GM12878 (cell line): ENCODE measurements around the gene SERPINE2. TPM values are rescaled to one million over a fixed set of nuclear protein-coding genes. Genes with fewer than 3 reads are reported as not detected.

Experiments used
- ATAC-seq: fragments of 200-7000 bp; cut with Tn5 transposase; 3 replicates; pipeline ENCODE4 v1.9.1; 2020; ENCODE audit warnings: mild to moderate bottlenecking, moderate library complexity
- BruUV-seq: library from RNA; stranded (reverse); fragments of 400-500 nt; replicated peaks from 2 replicates; lab custom pipeline; 2021; lab: Mats Ljungman, UMichigan
- CTCF ChIA-PET: fragments of 300-600 bp; sonication (Branson Sonifier 250); formaldehyde crosslinking; extraction: SDS; loops from one replicate; lab custom pipeline; 2021; ENCODE audit warnings: inconsistent platforms; lab: Yijun Ruan, JAX
- POLR2A ChIA-PET: fragments of 350-600 bp; formaldehyde crosslinking; extraction: SDS; loops from one replicate; lab custom pipeline; 2021; ENCODE audit warnings: inconsistent platforms; lab: Charles Lee
- RAD21 ChIA-PET: fragments of 300-600 bp; sonication (Branson Sonifier 250); formaldehyde crosslinking; loops from one replicate; lab custom pipeline; 2023; ENCODE audit warnings: antibody characterized with exemption; ENCODE audit not compliant: unreplicated experiment; lab: Charles Lee
- SMC1A ChIA-PET: fragments of 300-600 bp; sonication (Branson Sonifier 250); formaldehyde crosslinking; loops from one replicate; lab custom pipeline; 2023; ENCODE audit not compliant: unreplicated experiment, uncharacterized antibody; lab: Charles Lee
- DNase-seq: peaks from one replicate; pipeline ENCODE4 v3.0.0-alpha.2; 2011; ENCODE audit warnings: low read depth, low spot score
- FAIRE-seq: peaks from 3 replicates; lab custom pipeline; 2011; peaks lifted over from hg19 to GRCh38; lab: Jason Lieb, UNC
- H2AFZ ChIP-seq: 2 replicates; pipeline ENCODE4 v1.6.0; 2011; ENCODE audit warnings: low read depth, low read length, control low read depth; ENCODE audit not compliant: control insufficient read depth
- H3K27ac ChIP-seq: 2 replicates; pipeline ENCODE4 v1.5.1; 2011; ENCODE audit warnings: control low read depth; ENCODE audit not compliant: control insufficient read depth, insufficient read depth
- H3K27me3 ChIP-seq, 2 experiments: replicated peaks in 1 of 2; 2 replicates each; pipeline versions ENCODE4 v1.6.0 to v1.6.1; 2011; ENCODE audit warnings: low read length in 1 of 2; ENCODE audit not compliant: control insufficient read depth in 2 of 2, insufficient read depth in 2 of 2
- H3K36me3 ChIP-seq, 2 experiments: 2 replicates each; pipeline ENCODE4 v1.5.1; 2011; ENCODE audit warnings: low read length in 1 of 2; ENCODE audit not compliant: control insufficient read depth in 2 of 2, insufficient read depth in 2 of 2
- H3K4me1 ChIP-seq: 2 replicates; pipeline ENCODE4 v1.6.1; 2011; ENCODE audit warnings: mild to moderate bottlenecking, low read length, moderate library complexity, mixed read lengths; ENCODE audit not compliant: control insufficient read depth, insufficient read depth
- H3K4me2 ChIP-seq: 2 replicates; pipeline ENCODE4 v1.6.0; 2011; ENCODE audit warnings: control low read depth; ENCODE audit not compliant: control insufficient read depth, insufficient read depth
- H3K4me3 ChIP-seq: fragments of 200-600 bp; sonication (generic); 2 replicates; pipeline ENCODE4 v1.5.1; 2016
- H3K79me2 ChIP-seq: 2 replicates; pipeline ENCODE4 v1.6.0; 2011; ENCODE audit warnings: low read length; ENCODE audit not compliant: control insufficient read depth, insufficient read depth
- H3K9ac ChIP-seq: 2 replicates; pipeline ENCODE4 v1.8.0; 2011; ENCODE audit warnings: low read length, control low read depth, mixed read lengths; ENCODE audit not compliant: control insufficient read depth, insufficient read depth
- H3K9me3 ChIP-seq: replicated peaks from 3 replicates; pipeline ENCODE4 v1.5.1; 2011; ENCODE audit warnings: mild to moderate bottlenecking, low read length; ENCODE audit not compliant: control insufficient read depth, insufficient read depth
- H4K20me1 ChIP-seq: 2 replicates; pipeline ENCODE4 v1.6.0; 2011; ENCODE audit not compliant: control insufficient read depth, insufficient read depth
- BMI1 ChIP-seq: fragments of 450-650 bp; IDR thresholded peaks from 2 replicates; pipeline ENCODE4 v1.6.1; 2016; ENCODE audit warnings: mild to moderate bottlenecking, moderate library complexity, borderline replicate concordance
- CREB1 ChIP-seq: IDR thresholded peaks from 2 replicates; pipeline ENCODE4 v1.6.1; 2012; ENCODE audit warnings: low read depth, mild to moderate bottlenecking, inconsistent platforms
- EP300 ChIP-seq, 2 experiments: fragments of 150-350 bp in 1 of 2; IDR thresholded peaks; 2 replicates each; pipeline ENCODE4 v1.6.1; 2011 to 2012; ENCODE audit warnings: low read depth in 2 of 2, low read length in 2 of 2, borderline replicate concordance in 1 of 2, improper control_type of control experiment in 1 of 2, inconsistent platforms in 1 of 2; ENCODE audit not compliant: control insufficient read depth in 1 of 2
- EZH2 ChIP-seq: IDR thresholded peaks from 2 replicates; pipeline ENCODE4 v1.6.1; 2012; ENCODE audit warnings: low read depth, mild to moderate bottlenecking, control low read depth, inconsistent platforms, low read length, borderline replicate concordance; ENCODE audit not compliant: control insufficient read depth
- HDAC2 ChIP-seq: fragments of 200-600 bp; sonication (generic); IDR thresholded peaks from 2 replicates; pipeline ENCODE4 v1.6.1; 2017
- LARP7 ChIP-seq: fragments of 450-650 bp; IDR thresholded peaks from 2 replicates; pipeline ENCODE4 v1.6.1; 2017; ENCODE audit warnings: mild to moderate bottlenecking
- MYB ChIP-seq: fragments of 150-350 bp; IDR thresholded peaks from 2 replicates; pipeline ENCODE4 v1.6.1; 2014; ENCODE audit warnings: mild to moderate bottlenecking, low read depth, low read length, borderline replicate concordance
- NBN ChIP-seq: fragments of 450-650 bp; IDR thresholded peaks from 2 replicates; pipeline ENCODE4 v1.6.1; 2016
- POLR2AphosphoS2 ChIP-seq: IDR thresholded peaks from 2 replicates; pipeline ENCODE4 v1.6.1; 2011; ENCODE audit warnings: low read depth, mild to moderate bottlenecking, low read length, improper control_type of control experiment, moderate library complexity
- RAD21 ChIP-seq: IDR thresholded peaks from 2 replicates; pipeline ENCODE4 v1.6.1; 2011; ENCODE audit warnings: mild to moderate bottlenecking, low read depth, low read length, moderate library complexity; ENCODE audit not compliant: insufficient read depth
- SKIL ChIP-seq: fragments of 450-650 bp; IDR thresholded peaks from 2 replicates; pipeline ENCODE4 v1.6.1; 2017; ENCODE audit warnings: mild to moderate bottlenecking, low read depth, inconsistent platforms; ENCODE audit not compliant: poor library complexity, severe bottlenecking
- SP1 ChIP-seq: IDR thresholded peaks from one replicate; pipeline ENCODE4 v1.6.1; 2011; ENCODE audit warnings: low read depth, low read length
- ZBTB4 ChIP-seq: fragments of 450-650 bp; formaldehyde crosslinking; IDR thresholded peaks from 2 replicates; pipeline ENCODE4 v1.4.0; 2022; ENCODE audit warnings: mild to moderate bottlenecking, moderate library complexity
- ZNF384 ChIP-seq: IDR thresholded peaks from 2 replicates; pipeline ENCODE4 v1.6.1; 2012; ENCODE audit warnings: low read depth, mild to moderate bottlenecking, low read length, improper control_type of control experiment, borderline replicate concordance
- WGBS: methylation state at CpG from one replicate; pipeline ENCODE4 v1.1.6; 2016; ENCODE audit warnings: low lambda C conversion rate; ENCODE audit not compliant: insufficient replicate concordance, insufficient coverage; ENCODE audit errors: missing lambda C conversion rate; 5-methylcytosine and 5-hydroxymethylcytosine counted together
- in situ Hi-C: fragments of 300-500 bp; cut with MboI; formaldehyde crosslinking; loops from 9 replicates; pipeline ENCODE4 v1.14.3; 2018; ENCODE audit warnings: mixed read lengths
- intact Hi-C: fragments of 100-400 bp; cut with micrococcal nuclease; formaldehyde crosslinking; loops from one replicate; pipeline ENCODE4 v1.14.2; 2022; ENCODE audit not compliant: unreplicated experiment
- polyA plus RNA-seq, 11 experiments: library from polyadenylated mRNA; depleted of rRNA in 4 of 11; unstranded in 6 of 11; stranded (reverse) in 5 of 11; fragments of >200 nt; fragmentation: Nextera tagmentation in 4 of 11; fragmentation: Illumina TruSeq in 1 of 11; extraction: Ambion mirVana in 4 of 11; extraction: Trizol in 1 of 11; gene quantifications; 1 replicate in 1 of 11; 2 replicates in 10 of 11; pipeline versions ENCODE4 v1.2.1 to v1.2.3, GENCODE V29; 2011 to 2016; ENCODE audit warnings: inconsistent platforms in 2 of 11, missing spikeins in 2 of 11, low read depth in 1 of 11
- total RNA-seq, 4 experiments: library from RNA; depleted of rRNA in 3 of 4; stranded (reverse); fragments of >200 nt in 3 of 4; fragmentation: Illumina TruSeq in 1 of 4; extraction: Trizol in 1 of 4; gene quantifications; 2 replicates each; pipeline versions ENCODE4 v1.2.1 to v1.2.3, GENCODE V29; 2013 to 2021
- TF ChIP-seq, protein P1 (sequence below): fragments of 450-650 bp; formaldehyde crosslinking; IDR thresholded peaks from 2 replicates; pipeline ENCODE4 v1.4.0; 2020; ENCODE audit warnings: mild to moderate bottlenecking, moderate library complexity

Gene SERPINE2
- total and polyA plus RNA-seq, 10 of the 15 experiments (the other 5 are each of a cell fraction or from before 2014, with no cell fraction given) = 0.18 to 1.7 (median 0.39) TPM

DNA sequence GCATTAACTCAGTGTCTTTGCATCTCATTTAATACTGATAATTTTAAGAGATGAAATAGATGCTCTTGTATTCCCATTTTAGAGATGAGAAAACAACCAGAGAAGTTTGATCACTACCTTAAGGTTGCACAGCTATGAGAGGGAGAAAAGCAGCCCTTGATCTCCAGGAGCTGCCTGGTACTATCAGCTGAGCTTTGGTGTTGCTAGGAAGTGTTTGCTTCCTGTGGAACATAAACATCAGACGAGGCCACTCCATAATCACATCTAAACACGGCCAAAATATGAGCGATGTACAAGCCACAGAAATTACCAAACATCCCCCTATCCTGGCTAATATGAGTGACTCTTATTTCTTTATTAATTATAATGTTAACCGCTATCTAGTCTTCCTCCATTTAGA lies 93.3 kb downstream of the SERPINE2 start:
- SMC1A ChIA-PET = interaction anchor here (0.6 to 1.6 kb wide), 3 partner anchors 11 to 25 kb away, joined by 3 to 7 read pairs (median 4); no protein-coding TSS in a partner anchor
- POLR2A ChIA-PET = interaction anchor here (1.4 to 1.6 kb wide), 2 partner anchors 9 to 12 kb away, joined by 7 to 8 read pairs; partner anchors contain the start of gene MRPL44
- ATAC-seq (no peak), DNase-seq (no peak), FAIRE-seq (no peak)
- Histone ChIP-seq H3K4me1 (peaks cover 28% of the 10 kb centered on the region), H3K79me2 (peaks cover 30% of the 10 kb centered on the region), H3K4me2 (peak overlapping the region; percentile 66), H3K9ac (no peak overlapping the region; the same call in 1 of the 2 replicates), H3K4me3 (peak overlapping the region; percentile 45; the same call in 1 of the 2 replicates), H2AFZ (peak overlapping the region; percentile 68), H3K9me3 (no peaks in the 10 kb centered on the region; the same call in 2 of the 3 replicates), H3K36me3 (no peaks in the 10 kb centered on the region), H4K20me1 (no peaks in the 10 kb centered on the region), H3K27me3 (no peaks in the 10 kb centered on the region), H3K27ac (no peak overlapping the region; the same call in 1 of the 2 replicates)
- BruUV-seq = no TSS peak
- in situ Hi-C loops (no loop called here), intact Hi-C loops (loop anchor here (2.0 kb wide), 1 partner anchor 49 kb away; no protein-coding TSS in a partner anchor)
- 34% methylated on average over 4 of the region's 4 CpGs for WGBS
- CTCF ChIA-PET = interaction anchor here (0.8 to 2.6 kb wide), 3 partner anchors 9 to 29 kb away, joined by 3 to 15 read pairs (median 7); no protein-coding TSS in a partner anchor
- RAD21 ChIA-PET = interaction anchor here (1.5 kb wide), 1 partner anchor 12 kb away, joined by 6 read pairs; no protein-coding TSS in a partner anchor
- no peak for TF ChIP-seq EZH2
- no peak for TF ChIP-seq ZNF384
- TF ChIP-seq HDAC2 = no peak
- no peak for TF ChIP-seq LARP7
- TF ChIP-seq NBN = no peak
- no peak for TF ChIP-seq SKIL
- TF ChIP-seq BMI1 = no peak
- TF ChIP-seq ZBTB4 (CRISPR knock-in tag) = no peak
- TF ChIP-seq, protein P1, sequence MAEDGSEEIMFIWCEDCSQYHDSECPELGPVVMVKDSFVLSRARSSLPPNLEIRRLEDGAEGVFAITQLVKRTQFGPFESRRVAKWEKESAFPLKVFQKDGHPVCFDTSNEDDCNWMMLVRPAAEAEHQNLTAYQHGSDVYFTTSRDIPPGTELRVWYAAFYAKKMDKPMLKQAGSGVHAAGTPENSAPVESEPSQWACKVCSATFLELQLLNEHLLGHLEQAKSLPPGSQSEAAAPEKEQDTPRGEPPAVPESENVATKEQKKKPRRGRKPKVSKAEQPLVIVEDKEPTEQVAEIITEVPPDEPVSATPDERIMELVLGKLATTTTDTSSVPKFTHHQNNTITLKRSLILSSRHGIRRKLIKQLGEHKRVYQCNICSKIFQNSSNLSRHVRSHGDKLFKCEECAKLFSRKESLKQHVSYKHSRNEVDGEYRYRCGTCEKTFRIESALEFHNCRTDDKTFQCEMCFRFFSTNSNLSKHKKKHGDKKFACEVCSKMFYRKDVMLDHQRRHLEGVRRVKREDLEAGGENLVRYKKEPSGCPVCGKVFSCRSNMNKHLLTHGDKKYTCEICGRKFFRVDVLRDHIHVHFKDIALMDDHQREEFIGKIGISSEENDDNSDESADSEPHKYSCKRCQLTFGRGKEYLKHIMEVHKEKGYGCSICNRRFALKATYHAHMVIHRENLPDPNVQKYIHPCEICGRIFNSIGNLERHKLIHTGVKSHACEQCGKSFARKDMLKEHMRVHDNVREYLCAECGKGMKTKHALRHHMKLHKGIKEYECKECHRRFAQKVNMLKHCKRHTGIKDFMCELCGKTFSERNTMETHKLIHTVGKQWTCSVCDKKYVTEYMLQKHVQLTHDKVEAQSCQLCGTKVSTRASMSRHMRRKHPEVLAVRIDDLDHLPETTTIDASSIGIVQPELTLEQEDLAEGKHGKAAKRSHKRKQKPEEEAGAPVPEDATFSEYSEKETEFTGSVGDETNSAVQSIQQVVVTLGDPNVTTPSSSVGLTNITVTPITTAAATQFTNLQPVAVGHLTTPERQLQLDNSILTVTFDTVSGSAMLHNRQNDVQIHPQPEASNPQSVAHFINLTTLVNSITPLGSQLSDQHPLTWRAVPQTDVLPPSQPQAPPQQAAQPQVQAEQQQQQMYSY (CRISPR knock-in tag) = no peak
- TF ChIP-seq SP1 = no peak
- no peak for TF ChIP-seq POLR2AphosphoS2
- no peak for TF ChIP-seq EP300 (IDR thresholded peaks at IDR 0.05; ENCODE audit: borderline replicate concordance in 1 of 2, control insufficient read depth in 1 of 2, low read depth in 2 of 2, low read length in 2 of 2)
- no peak for TF ChIP-seq CREB1
- no peak for TF ChIP-seq RAD21
- TF ChIP-seq MYB = no peak
